Small intestine (tissue), 7 donors: ENCODE data around the gene IQGAP2. TPM values are rescaled to one million over a fixed set of nuclear protein-coding genes. Genes with fewer than 3 reads are reported as not detected.
"Not testable (repeated sequence)": the region's sequence is repeated elsewhere in the genome, so short reads cannot be mapped to it uniquely, and the experiment has no call there.

Experiments
- DNase-seq, 2 donors: peaks; one replicate each; pipeline versions ENCODE4 v3.0.0 to v3.0.0-alpha.2; 2013
- FAIRE-seq: peaks from 2 replicates; lab custom pipeline; 2012; peaks lifted over from hg19 to GRCh38; lab: Jason Lieb, UNC
- H3K27ac ChIP-seq, 3 donors: one replicate each; pipeline ENCODE4 v1.5.1; 2013; ENCODE audit warnings: low read length in 2 of 3, mild to moderate bottlenecking in 2 of 3, control low read depth in 1 of 3, inconsistent platforms in 1 of 3, low read depth in 1 of 3, moderate library complexity in 1 of 3
- H3K27me3 ChIP-seq, 3 donors: one replicate each; pipeline ENCODE4 v1.6.1; 2013; ENCODE audit warnings: low read length in 3 of 3, inconsistent platforms in 1 of 3; ENCODE audit not compliant: control insufficient read depth in 3 of 3, insufficient read depth in 3 of 3
- H3K36me3 ChIP-seq, 3 donors: one replicate each; pipeline ENCODE4 v1.6.1; 2013; ENCODE audit warnings: low read length in 3 of 3, inconsistent platforms in 1 of 3, low read depth in 1 of 3, mild to moderate bottlenecking in 1 of 3, moderate library complexity in 1 of 3; ENCODE audit not compliant: control insufficient read depth in 3 of 3, insufficient read depth in 2 of 3
- H3K4me1 ChIP-seq, 3 donors: one replicate each; pipeline ENCODE4 v1.6.1; 2013; ENCODE audit warnings: low read length in 2 of 3, inconsistent platforms in 1 of 3, low read depth in 1 of 3, mild to moderate bottlenecking in 1 of 3, moderate library complexity in 1 of 3; ENCODE audit not compliant: control insufficient read depth in 3 of 3, insufficient read depth in 2 of 3
- H3K4me3 ChIP-seq, 3 donors: one replicate each; pipeline ENCODE4 v1.5.1; 2013; ENCODE audit warnings: low read length in 3 of 3, control low read depth in 1 of 3, inconsistent platforms in 1 of 3, low read depth in 1 of 3, mild to moderate bottlenecking in 1 of 3, moderate library complexity in 1 of 3
- H3K9me3 ChIP-seq, 2 donors: one replicate each; pipeline ENCODE4 v1.6.1; 2013; ENCODE audit warnings: low read depth in 1 of 2, low read length in 1 of 2; ENCODE audit not compliant: control insufficient read depth in 2 of 2, insufficient read depth in 1 of 2
- WGBS, 3 donors: extraction: QIAGEN DNeasy Blood & Tissue Kit; methylation state at CpG; one replicate each; pipeline ENCODE4 v1.1.7; 2013; 5-methylcytosine and 5-hydroxymethylcytosine counted together
- polyA plus RNA-seq, 4 donors: library from polyadenylated mRNA; stranded (reverse) in 3 of 4; unstranded in 1 of 4; fragments of 200-250 nt in 3 of 4; fragments of 120-200 nt in 1 of 4; gene quantifications; one replicate each; pipeline versions ENCODE4 v1.2.1 to v1.2.3, GENCODE V29; 2013
- donor health status: healthy with polysubstance abuse.
- donor health status: control.
- donor health status: control.
- donor health status: Bipolar disorder and iron deficiency.
- donor health status: healthy.

The IQGAP2 gene
- polyA plus RNA-seq, 4 donors = 13.6 to 138 (median 85.6) TPM

DNA sequence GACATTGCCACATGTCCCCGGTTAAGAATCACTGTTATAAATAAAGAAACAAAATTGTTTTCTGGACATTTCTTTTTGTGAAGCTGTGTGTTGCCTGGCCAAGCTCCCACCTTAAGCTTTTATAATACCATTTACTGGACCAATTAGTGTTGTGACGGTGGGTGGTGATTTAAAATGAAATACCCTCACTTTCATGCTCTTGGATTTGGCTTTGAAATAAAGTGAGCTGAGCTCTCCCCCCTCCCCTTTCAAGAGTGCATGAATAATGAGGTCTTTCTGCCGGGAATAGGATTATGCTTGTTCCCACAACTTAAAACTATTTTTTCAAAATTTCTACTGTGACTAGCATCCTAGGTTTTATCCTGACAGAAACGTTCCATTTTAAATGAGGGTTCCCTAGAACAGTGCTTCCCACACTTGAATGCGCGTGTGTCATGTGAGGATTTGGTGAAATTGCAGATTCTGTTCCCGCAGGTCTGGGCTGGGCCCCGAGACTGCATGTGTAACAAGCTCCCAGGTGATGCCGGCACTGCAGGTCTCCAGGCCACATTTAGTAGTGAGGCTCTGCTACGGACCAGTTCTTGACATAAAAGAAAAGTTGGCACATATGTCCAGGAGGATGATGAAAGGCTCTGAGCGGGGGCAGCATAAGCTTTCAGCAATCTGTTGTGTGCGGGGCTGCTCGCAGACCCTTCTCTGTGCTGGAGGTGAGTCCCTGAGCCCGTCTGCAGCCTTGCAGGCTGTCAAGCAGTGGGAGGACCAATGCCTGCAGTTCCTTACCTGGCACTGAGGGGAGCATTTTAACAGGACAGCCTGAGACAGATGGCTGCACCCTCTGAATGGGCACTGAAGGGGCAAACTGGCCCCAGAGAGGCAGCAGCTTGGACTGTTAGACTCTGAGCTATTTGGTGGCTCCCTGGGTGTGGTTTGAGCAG, 24.4 kb downstream of the IQGAP2 start:
- WGBS, 3 donors = 88 to 91% (median 90%) methylated on average over 14 of the region's 14 CpGs
- H3K36me3 ChIP-seq = peaks cover 0 to 9% (median 0%) of the 10 kb centered on the region in 3 donors
- FAIRE-seq = no peak
- peaks cover 0 to 2% (median 0%) of the 10 kb centered on the region in 3 donors for H3K4me1 ChIP-seq
- H3K9me3 ChIP-seq = no peaks in the 10 kb centered on the region
- no peak overlapping the region for H3K4me3 ChIP-seq
- no peaks in the 10 kb centered on the region for H3K27me3 ChIP-seq
- no peak for DNase-seq
- H3K27ac ChIP-seq = no peak overlapping the region

GRCh38 chr5:76428550-76428949, 25.5 kb downstream of the IQGAP2 start:
- H3K9me3 ChIP-seq, H3K4me1 ChIP-seq, DNase-seq, FAIRE-seq, H3K27me3 ChIP-seq, H3K27ac ChIP-seq, H3K4me3 ChIP-seq, H3K36me3 ChIP-seq: not testable (repeated sequence)
- WGBS, 3 donors = 86 to 94% (median 90%) methylated on average over 6 of the region's 6 CpGs

DNA sequence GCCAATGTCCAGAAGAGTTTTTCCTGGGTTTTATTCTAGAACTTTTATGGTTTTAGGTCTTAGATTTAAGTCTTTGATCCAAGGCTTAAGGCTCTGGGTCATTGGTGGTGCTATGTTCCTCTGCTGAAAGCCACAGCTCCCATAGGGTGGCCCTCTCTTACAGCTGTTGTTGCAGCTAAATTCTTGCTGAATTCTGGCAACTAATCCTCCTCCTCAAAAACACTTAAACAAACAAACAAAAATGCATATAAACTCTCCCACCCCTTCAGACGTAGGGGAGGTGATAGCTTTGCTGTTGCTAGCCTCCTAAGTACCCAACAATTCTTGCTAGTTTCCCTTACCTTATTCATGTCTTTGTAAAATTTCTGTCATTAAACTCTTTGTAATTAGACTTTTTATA, 30.2 kb downstream of the IQGAP2 start:
- FAIRE-seq (no peak), DNase-seq (no peak)
- Histone ChIP-seq H3K36me3 (no peaks in the 10 kb centered on the region), H3K9me3 (peaks cover 0 to 7% of the 10 kb centered on the region in 2 donors), H3K27me3 (no peaks in the 10 kb centered on the region), H3K27ac (no peak overlapping the region), H3K4me1 (no peaks in the 10 kb centered on the region), H3K4me3 (no peak overlapping the region)
- WGBS, 3 donors = 67 to 91% (median 68%) methylated on average over 1 of the region's 1 CpG

GRCh38 chr5:76437507-76437906, 34.4 kb downstream of the IQGAP2 start:
- H3K4me1 ChIP-seq, H3K27ac ChIP-seq, DNase-seq, H3K36me3 ChIP-seq, H3K27me3 ChIP-seq, H3K4me3 ChIP-seq, FAIRE-seq: not testable (repeated sequence)
- WGBS, 3 donors = 85 to 96% (median 94%) methylated on average over 3 of the region's 3 CpGs
- H3K9me3 ChIP-seq = peaks cover 0 to 12% of the 10 kb centered on the region in 2 donors

- DNase-seq (no peak), FAIRE-seq (no peak)
- H3K27ac ChIP-seq = no peak overlapping the region
- H3K27me3 ChIP-seq = no peaks in the 10 kb centered on the region
- peaks cover 0 to 12% of the 10 kb centered on the region in 2 donors for H3K9me3 ChIP-seq
- no peaks in the 10 kb centered on the region for H3K4me1 ChIP-seq
- no peak overlapping the region for H3K4me3 ChIP-seq
- H3K36me3 ChIP-seq = no peaks in the 10 kb centered on the region
- 55 to 78% (median 74%) methylated on average over 1 of the region's 1 CpG for WGBS, 3 donors
Observed at GRCh38 chr5:76438025-76438424, 34.9 kb downstream of the IQGAP2 start.

- Histone ChIP-seq H3K9me3 (peaks cover 0 to 12% of the 10 kb centered on the region in 2 donors), H3K4me1 (no peaks in the 10 kb centered on the region), H3K36me3 (no peaks in the 10 kb centered on the region), H3K27ac (no peak overlapping the region), H3K4me3 (no peak overlapping the region), H3K27me3 (no peaks in the 10 kb centered on the region)
- no peak for DNase-seq
- FAIRE-seq = no peak
- 88 to 97% (median 93%) methylated on average over 1 of the region's 1 CpG for WGBS, 3 donors
Observed at GRCh38 chr5:76439201-76439600, 36.1 kb downstream of the IQGAP2 start.

GRCh38 chr5:76439929-76440328, 36.8 kb downstream of the IQGAP2 start:
- Histone ChIP-seq H3K27ac (no peak overlapping the region), H3K4me3 (no peak overlapping the region), H3K36me3 (no peaks in the 10 kb centered on the region), H3K9me3 (peaks cover 0 to 12% of the 10 kb centered on the region in 2 donors), H3K4me1 (no peaks in the 10 kb centered on the region), H3K27me3 (no peaks in the 10 kb centered on the region)
- no peak for DNase-seq
- no peak for FAIRE-seq

GRCh38 chr5:76441101-76441500, 38.0 kb downstream of the IQGAP2 start:
- DNase-seq = no peak
- no peaks in the 10 kb centered on the region for H3K4me1 ChIP-seq
- H3K9me3 ChIP-seq = peaks cover 0 to 12% of the 10 kb centered on the region in 2 donors
- H3K36me3 ChIP-seq = peaks cover 0 to 2% (median 0%) of the 10 kb centered on the region in 3 donors
- H3K4me3 ChIP-seq = no peak overlapping the region
- 82 to 89% (median 86%) methylated on average over 6 of the region's 6 CpGs for WGBS, 3 donors
- H3K27ac ChIP-seq = no peak overlapping the region
- no peaks in the 10 kb centered on the region for H3K27me3 ChIP-seq
- FAIRE-seq = no peak
